GM12878 (cell line): ENCODE results near the gene LCN9. TPM values are rescaled to one million over a fixed set of nuclear protein-coding genes. Genes with fewer than 3 reads are reported as not detected.

ENCODE experiments used
- ATAC-seq: fragments of 200-7000 bp; cut with Tn5 transposase; 3 replicates; pipeline ENCODE4 v1.9.1; 2020; ENCODE audit warnings: mild to moderate bottlenecking, moderate library complexity
- BruUV-seq: library from RNA; stranded (reverse); fragments of 400-500 nt; replicated peaks from 2 replicates; lab custom pipeline; 2021; lab: Mats Ljungman, UMichigan
- CTCF ChIA-PET: fragments of 300-600 bp; sonication (Branson Sonifier 250); formaldehyde crosslinking; extraction: SDS; loops from one replicate; lab custom pipeline; 2021; ENCODE audit warnings: inconsistent platforms; lab: Yijun Ruan, JAX
- POLR2A ChIA-PET: fragments of 350-600 bp; formaldehyde crosslinking; extraction: SDS; loops from one replicate; lab custom pipeline; 2021; ENCODE audit warnings: inconsistent platforms; lab: Charles Lee
- RAD21 ChIA-PET: fragments of 300-600 bp; sonication (Branson Sonifier 250); formaldehyde crosslinking; loops from one replicate; lab custom pipeline; 2023; ENCODE audit warnings: antibody characterized with exemption; ENCODE audit not compliant: unreplicated experiment; lab: Charles Lee
- SMC1A ChIA-PET: fragments of 300-600 bp; sonication (Branson Sonifier 250); formaldehyde crosslinking; loops from one replicate; lab custom pipeline; 2023; ENCODE audit not compliant: unreplicated experiment, uncharacterized antibody; lab: Charles Lee
- DNase-seq: peaks from one replicate; pipeline ENCODE4 v3.0.0-alpha.2; 2011; ENCODE audit warnings: low read depth, low spot score
- FAIRE-seq: peaks from 3 replicates; lab custom pipeline; 2011; peaks lifted over from hg19 to GRCh38; lab: Jason Lieb, UNC
- H2AFZ ChIP-seq: 2 replicates; pipeline ENCODE4 v1.6.0; 2011; ENCODE audit warnings: low read depth, low read length, control low read depth; ENCODE audit not compliant: control insufficient read depth
- H3K27ac ChIP-seq: 2 replicates; pipeline ENCODE4 v1.5.1; 2011; ENCODE audit warnings: control low read depth; ENCODE audit not compliant: control insufficient read depth, insufficient read depth
- H3K27me3 ChIP-seq, 2 experiments: replicated peaks in 1 of 2; 2 replicates each; pipeline versions ENCODE4 v1.6.0 to v1.6.1; 2011; ENCODE audit warnings: low read length in 1 of 2; ENCODE audit not compliant: control insufficient read depth in 2 of 2, insufficient read depth in 2 of 2
- H3K36me3 ChIP-seq, 2 experiments: 2 replicates each; pipeline ENCODE4 v1.5.1; 2011; ENCODE audit warnings: low read length in 1 of 2; ENCODE audit not compliant: control insufficient read depth in 2 of 2, insufficient read depth in 2 of 2
- H3K4me1 ChIP-seq: 2 replicates; pipeline ENCODE4 v1.6.1; 2011; ENCODE audit warnings: mild to moderate bottlenecking, low read length, moderate library complexity, mixed read lengths; ENCODE audit not compliant: control insufficient read depth, insufficient read depth
- H3K4me2 ChIP-seq: 2 replicates; pipeline ENCODE4 v1.6.0; 2011; ENCODE audit warnings: control low read depth; ENCODE audit not compliant: control insufficient read depth, insufficient read depth
- H3K4me3 ChIP-seq: fragments of 200-600 bp; sonication (generic); 2 replicates; pipeline ENCODE4 v1.5.1; 2016
- H3K79me2 ChIP-seq: 2 replicates; pipeline ENCODE4 v1.6.0; 2011; ENCODE audit warnings: low read length; ENCODE audit not compliant: control insufficient read depth, insufficient read depth
- H3K9ac ChIP-seq: 2 replicates; pipeline ENCODE4 v1.8.0; 2011; ENCODE audit warnings: low read length, control low read depth, mixed read lengths; ENCODE audit not compliant: control insufficient read depth, insufficient read depth
- H3K9me3 ChIP-seq: replicated peaks from 3 replicates; pipeline ENCODE4 v1.5.1; 2011; ENCODE audit warnings: mild to moderate bottlenecking, low read length; ENCODE audit not compliant: control insufficient read depth, insufficient read depth
- H4K20me1 ChIP-seq: 2 replicates; pipeline ENCODE4 v1.6.0; 2011; ENCODE audit not compliant: control insufficient read depth, insufficient read depth
- CTCF ChIP-seq, 3 experiments: IDR thresholded peaks in 2 of 3; conservative IDR thresholded peaks in 1 of 3; 2 replicates each; pipeline ENCODE4 v1.5.1; 2011; ENCODE audit warnings: low read depth in 3 of 3, low read length in 3 of 3, mild to moderate bottlenecking in 3 of 3, control low read depth in 2 of 3, moderate library complexity in 2 of 3, inconsistent platforms in 1 of 3, mixed read lengths in 1 of 3; ENCODE audit not compliant: control insufficient read depth in 2 of 3, insufficient read depth in 1 of 3; ENCODE audit errors: extremely low read depth in 1 of 3
- ELK1 ChIP-seq: IDR thresholded peaks from 2 replicates; pipeline ENCODE4 v1.6.1; 2012; ENCODE audit warnings: low read depth, low read length, improper control_type of control experiment
- IRF3 ChIP-seq: fragments of 450-650 bp; IDR thresholded peaks from 2 replicates; pipeline ENCODE4 v1.6.1; 2014; ENCODE audit warnings: mild to moderate bottlenecking
- IRF4 ChIP-seq: IDR thresholded peaks from 2 replicates; pipeline ENCODE4 v1.6.1; 2011; ENCODE audit warnings: low read depth, low read length
- MEF2A ChIP-seq: IDR thresholded peaks from 2 replicates; pipeline ENCODE4 v1.6.1; 2011; ENCODE audit warnings: low read depth, mild to moderate bottlenecking, low read length, moderate library complexity; ENCODE audit not compliant: insufficient read depth
- MXI1 ChIP-seq: fragments of 150-350 bp; IDR thresholded peaks from 2 replicates; pipeline ENCODE4 v1.6.1; 2011; ENCODE audit warnings: low read depth, mild to moderate bottlenecking, inconsistent platforms, low read length, improper control_type of control experiment
- PML ChIP-seq: IDR thresholded peaks from 2 replicates; pipeline ENCODE4 v1.6.1; 2012; ENCODE audit warnings: low read length, inconsistent platforms
- RB1 ChIP-seq: fragments of 450-650 bp; formaldehyde crosslinking; IDR thresholded peaks from 2 replicates; pipeline ENCODE4 v1.6.1; 2017; ENCODE audit warnings: mild to moderate bottlenecking, borderline replicate concordance
- RFX5 ChIP-seq: IDR thresholded peaks from 2 replicates; pipeline ENCODE4 v1.6.1; 2011; ENCODE audit warnings: low read depth, low read length, improper control_type of control experiment
- SRF ChIP-seq, 2 experiments: IDR thresholded peaks; 2 replicates each; pipeline ENCODE4 v1.6.1; 2011; ENCODE audit warnings: low read depth in 2 of 2, low read length in 2 of 2, mild to moderate bottlenecking in 1 of 2, moderate library complexity in 1 of 2
- STAT1 ChIP-seq: fragments of 450-650 bp; conservative IDR thresholded peaks from 2 replicates; pipeline ENCODE4 v1.6.1; 2014; ENCODE audit warnings: antibody characterized with exemption, mild to moderate bottlenecking
- TARDBP ChIP-seq: IDR thresholded peaks from 2 replicates; pipeline ENCODE4 v1.6.1; 2016; ENCODE audit warnings: borderline replicate concordance
- ZZZ3 ChIP-seq: IDR thresholded peaks from 2 replicates; pipeline ENCODE4 v1.6.1; 2011; ENCODE audit warnings: low read depth; ENCODE audit not compliant: control insufficient read depth, insufficient read length
- WGBS: methylation state at CpG from one replicate; pipeline ENCODE4 v1.1.6; 2016; ENCODE audit warnings: low lambda C conversion rate; ENCODE audit not compliant: insufficient replicate concordance, insufficient coverage; ENCODE audit errors: missing lambda C conversion rate; 5-methylcytosine and 5-hydroxymethylcytosine counted together
- in situ Hi-C: fragments of 300-500 bp; cut with MboI; formaldehyde crosslinking; loops from 9 replicates; pipeline ENCODE4 v1.14.3; 2018; ENCODE audit warnings: mixed read lengths
- intact Hi-C: fragments of 100-400 bp; cut with micrococcal nuclease; formaldehyde crosslinking; loops from one replicate; pipeline ENCODE4 v1.14.2; 2022; ENCODE audit not compliant: unreplicated experiment
- polyA plus RNA-seq, 11 experiments: library from polyadenylated mRNA; depleted of rRNA in 4 of 11; unstranded in 6 of 11; stranded (reverse) in 5 of 11; fragments of >200 nt; fragmentation: Nextera tagmentation in 4 of 11; fragmentation: Illumina TruSeq in 1 of 11; extraction: Ambion mirVana in 4 of 11; extraction: Trizol in 1 of 11; gene quantifications; 1 replicate in 1 of 11; 2 replicates in 10 of 11; pipeline versions ENCODE4 v1.2.1 to v1.2.3, GENCODE V29; 2011 to 2016; ENCODE audit warnings: inconsistent platforms in 2 of 11, missing spikeins in 2 of 11, low read depth in 1 of 11
- total RNA-seq, 4 experiments: library from RNA; depleted of rRNA in 3 of 4; stranded (reverse); fragments of >200 nt in 3 of 4; fragmentation: Illumina TruSeq in 1 of 4; extraction: Trizol in 1 of 4; gene quantifications; 2 replicates each; pipeline versions ENCODE4 v1.2.1 to v1.2.3, GENCODE V29; 2013 to 2021

LCN9 gene
- total and polyA plus RNA-seq, 10 of the 15 experiments (the other 5 are each of a cell fraction or from before 2014, with no cell fraction given) = not detected

GRCh38 chr9:135693265-135693664 lies 30.2 kb downstream of the LCN9 start:
- no peaks in the 10 kb centered on the region for H3K9me3 ChIP-seq
- H3K4me1 ChIP-seq = no peaks in the 10 kb centered on the region
- no peak overlapping the region for H3K9ac ChIP-seq
- no peak for ATAC-seq
- in situ Hi-C loops = no loop called here
- BruUV-seq = no TSS peak
- no peaks in the 10 kb centered on the region; a peak in 2 of 4 replicates for H3K27me3 ChIP-seq
- SMC1A ChIA-PET = no interaction called here
- H3K36me3 ChIP-seq = no peaks in the 10 kb centered on the region
- H3K27ac ChIP-seq = no peak overlapping the region
- TF ChIP-seq IRF3 = no peak
- TF ChIP-seq MEF2A = no peak
- no peak for TF ChIP-seq PML
- no peak for TF ChIP-seq MXI1
- TF ChIP-seq IRF4 = no peak
- no peak for TF ChIP-seq CTCF (IDR thresholded peaks at IDR 0.05 in 2 of 3, conservative IDR thresholded peaks at IDR 0.05 in 1 of 3; ENCODE audit: control insufficient read depth in 2 of 3, extremely low read depth in 1 of 3, insufficient read depth in 1 of 3, low read depth in 3 of 3, low read length in 3 of 3)
- TF ChIP-seq RFX5 = no peak
- no peak for TF ChIP-seq ELK1
- no peak for TF ChIP-seq ZZZ3
- TF ChIP-seq RB1 = no peak
- TF ChIP-seq TARDBP = no peak
- no peak for TF ChIP-seq STAT1
- no peak for TF ChIP-seq SRF (IDR thresholded peaks at IDR 0.05; ENCODE audit: low read depth in 2 of 2, low read length in 2 of 2)
- TF ChIP-seq, all 136 proteins: peak for 0
- Histone ChIP-seq H3K4me2 (no peak overlapping the region), H3K4me3 (no peak overlapping the region), H2AFZ (no peak overlapping the region), H3K79me2 (no peaks in the 10 kb centered on the region), H4K20me1 (no peaks in the 10 kb centered on the region)
- FAIRE-seq (no peak), DNase-seq (no peak)
- WGBS = 35% methylated on average over 16 of the region's 16 CpGs
- RAD21 ChIA-PET = no interaction called here
- intact Hi-C loops = no loop called here
- CTCF ChIA-PET = no interaction called here
- POLR2A ChIA-PET = no interaction called here
